Putamen (tissue), 1 donor: ENCODE measurements around the gene CAPN11.
A peak's percentile ranks its signal among the peaks of the same experiment; 100 is the strongest.

ENCODE experiments used
- DNase-seq: peaks from one replicate; pipeline ENCODE4 v3.0.0-alpha.2; 2016; ENCODE audit warnings: low spot score

CAPN11 gene

DNA sequence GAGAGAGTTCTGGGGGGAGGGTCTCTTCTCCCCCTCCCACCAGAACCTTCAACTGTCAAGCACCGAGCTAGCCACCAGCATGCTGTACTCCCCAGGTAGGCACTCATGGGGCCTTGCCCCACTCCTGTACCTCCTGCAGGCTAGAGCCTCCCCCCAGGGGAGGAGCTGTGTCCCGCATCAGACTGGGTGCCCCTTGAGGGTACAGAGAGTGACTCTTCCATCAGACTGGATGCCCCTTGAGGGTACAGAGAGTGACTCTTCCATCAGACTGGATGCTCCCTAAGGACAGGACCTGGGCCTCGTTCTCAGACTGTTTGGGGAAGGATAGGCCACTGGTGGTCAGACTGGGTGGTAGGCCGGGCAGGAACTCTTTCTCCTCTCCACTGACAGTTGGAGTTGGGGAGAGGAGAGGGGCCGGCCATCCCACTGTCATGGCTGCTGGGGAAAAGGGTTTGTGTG is at the start of gene CAPN11:
TSS of gene CAPN11 (plus strand) at position 51 of the 459 bp plus-strand sequence. CDS start at position 80, 29 bp downstream.
- no peak for DNase-seq

DNA sequence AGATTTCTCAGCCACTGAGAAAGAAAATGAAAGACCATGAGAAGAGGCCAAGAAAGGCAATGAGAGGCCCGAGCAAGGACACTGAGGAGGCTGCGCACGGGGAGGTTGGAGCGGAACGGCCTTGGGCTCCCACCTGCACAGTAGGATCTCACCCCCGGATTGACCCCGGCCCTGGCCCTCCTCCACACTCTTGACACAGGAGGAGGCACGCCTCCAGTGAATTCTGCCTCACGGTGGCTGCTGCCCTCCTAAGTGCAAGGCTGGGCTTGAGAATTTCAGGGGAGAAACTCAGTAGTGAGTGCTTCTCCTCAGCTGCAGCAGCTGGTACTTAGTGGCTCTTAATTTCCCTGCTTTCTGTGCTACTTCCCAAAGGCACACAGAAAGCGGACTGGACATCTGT is 49.4 kb upstream of the CAPN11 start:
- DNase-seq = no peak

DNA sequence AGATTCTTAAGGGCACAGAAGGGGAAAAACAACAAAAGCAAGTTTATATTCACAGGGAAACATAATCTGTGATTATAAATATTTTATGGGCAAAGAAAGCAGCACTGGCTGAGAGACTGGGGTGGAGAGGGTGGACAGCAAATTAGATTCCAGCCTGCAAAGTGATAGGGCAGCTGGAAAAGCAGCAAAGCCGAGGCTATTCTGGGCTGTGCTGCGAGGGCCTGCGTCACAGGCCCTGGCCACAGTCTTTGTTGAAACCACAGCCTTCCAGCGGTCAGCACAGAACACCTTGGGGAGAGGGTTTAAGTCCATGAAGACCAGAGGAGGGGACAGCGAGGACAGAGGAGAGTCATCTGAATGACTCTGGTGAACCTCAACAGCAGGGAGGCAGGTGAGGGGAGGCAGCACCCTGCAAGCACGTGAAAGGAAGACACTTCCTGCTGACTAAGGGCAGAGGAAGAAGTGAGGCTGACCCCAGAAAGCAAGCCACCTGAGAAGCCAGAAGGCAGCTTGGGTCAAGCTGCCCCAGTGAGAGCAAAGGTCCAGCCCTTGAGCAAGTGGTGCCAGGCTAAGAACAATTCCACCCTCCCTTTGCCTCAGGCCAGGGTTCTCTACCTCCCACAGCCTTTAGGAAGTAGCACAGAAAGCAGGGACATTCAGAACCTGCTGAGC is 48.5 kb upstream of the CAPN11 start:
- DNase-seq = no peak

DNA sequence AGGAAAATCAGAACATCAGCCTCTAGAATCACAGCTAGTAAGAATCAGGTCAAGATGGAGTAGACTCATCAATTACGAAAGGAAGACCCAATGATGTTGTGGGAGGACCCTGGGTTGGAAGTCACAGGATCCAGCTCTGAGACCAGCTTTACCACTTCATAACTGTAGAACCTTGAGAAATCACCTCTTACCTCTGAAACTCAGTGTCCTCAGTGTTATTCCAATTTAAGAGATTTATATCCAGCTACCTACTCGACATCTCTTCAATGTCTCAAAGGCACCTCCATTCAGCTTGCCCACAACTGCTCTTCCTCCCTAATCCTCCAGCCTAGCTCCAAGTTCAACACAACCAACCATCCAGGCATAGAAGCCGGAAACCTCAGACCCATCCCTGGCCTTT is 47.7 kb upstream of the CAPN11 start:
- no peak for DNase-seq

DNA sequence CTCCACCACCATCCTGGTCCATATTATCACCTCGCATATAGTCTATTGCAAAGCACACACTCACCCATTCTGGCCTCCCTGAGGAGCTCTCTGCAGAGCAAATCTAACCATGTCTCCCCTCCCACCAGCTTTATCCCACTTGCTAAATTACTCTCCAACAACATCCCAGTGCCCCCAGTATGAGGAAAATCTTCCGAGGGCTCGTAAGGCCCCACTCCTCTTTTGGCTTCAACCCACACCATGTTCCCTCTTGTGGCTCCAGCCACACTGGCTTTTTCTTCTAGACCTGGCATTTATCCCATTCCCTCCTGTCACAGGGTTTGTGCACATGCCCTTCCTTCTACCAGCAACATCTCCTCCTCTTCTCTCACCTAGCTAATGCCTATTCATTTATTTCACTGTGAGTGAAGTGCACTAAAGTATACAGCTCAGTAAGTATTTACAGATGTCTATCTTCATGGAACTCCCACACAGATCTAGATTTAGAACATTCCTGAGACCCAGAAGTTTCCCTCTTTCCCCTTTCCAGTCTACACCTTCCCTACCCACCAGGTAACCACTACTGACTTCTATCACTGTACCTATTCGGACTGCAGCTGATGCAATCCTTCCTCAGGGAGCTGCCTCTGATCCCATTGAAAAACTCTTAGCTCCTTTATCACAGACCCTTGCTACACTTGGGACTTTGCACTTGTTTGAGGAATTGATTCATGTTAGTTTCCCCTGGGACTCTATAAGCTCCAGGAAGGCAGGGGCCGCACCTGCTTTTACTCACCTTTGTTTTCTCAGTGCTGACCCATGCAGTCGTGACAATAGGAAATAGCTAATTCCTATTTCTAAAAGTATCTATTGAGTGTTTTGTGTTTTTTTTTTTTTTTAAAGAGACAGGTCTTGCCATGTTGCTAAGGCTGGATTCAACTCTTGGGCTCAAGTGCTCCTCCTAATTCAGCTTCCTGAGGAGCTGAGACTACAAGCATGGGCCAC is 46.9 kb upstream of the CAPN11 start:
- no peak for DNase-seq

DNA sequence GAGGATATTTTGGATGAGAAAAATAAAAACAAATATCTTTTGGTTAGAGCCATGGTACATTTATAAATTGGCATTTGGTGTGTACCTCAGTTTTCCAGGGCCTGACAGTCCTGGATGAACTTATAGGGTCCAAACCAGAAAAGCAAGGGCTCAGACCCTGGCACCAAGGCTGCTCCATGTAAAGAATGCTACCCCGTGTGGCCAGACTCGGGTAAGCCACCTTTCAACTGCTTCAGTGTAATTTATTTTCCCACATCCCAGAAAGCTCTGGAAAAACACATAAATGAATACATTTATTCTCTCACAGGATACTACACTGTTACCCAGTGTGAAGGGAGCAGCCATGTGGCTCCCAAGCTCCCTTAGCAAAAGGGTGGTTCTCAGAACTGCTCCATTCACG is 45.2 kb upstream of the CAPN11 start:
- DNase-seq = no peak

DNA sequence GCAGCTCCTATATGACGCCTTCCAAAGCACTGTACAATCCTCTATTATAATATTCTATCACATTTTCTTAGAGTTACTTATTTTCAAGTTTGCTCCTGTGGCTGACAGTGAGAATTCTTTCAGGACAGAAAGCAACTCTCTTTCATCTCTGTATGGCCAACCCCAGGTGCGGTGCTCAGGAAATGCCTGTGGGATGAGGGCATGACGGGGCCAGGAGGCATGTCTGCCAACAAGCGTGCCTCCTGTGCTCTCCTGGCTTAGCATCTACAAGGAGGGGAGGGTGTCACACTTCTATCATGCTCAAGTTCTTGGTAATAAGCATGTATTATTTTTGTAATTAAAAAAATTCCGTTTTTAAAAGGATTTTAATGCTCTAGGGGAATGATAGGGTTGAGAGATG is 42.8 kb upstream of the CAPN11 start:
- no peak for DNase-seq

DNA sequence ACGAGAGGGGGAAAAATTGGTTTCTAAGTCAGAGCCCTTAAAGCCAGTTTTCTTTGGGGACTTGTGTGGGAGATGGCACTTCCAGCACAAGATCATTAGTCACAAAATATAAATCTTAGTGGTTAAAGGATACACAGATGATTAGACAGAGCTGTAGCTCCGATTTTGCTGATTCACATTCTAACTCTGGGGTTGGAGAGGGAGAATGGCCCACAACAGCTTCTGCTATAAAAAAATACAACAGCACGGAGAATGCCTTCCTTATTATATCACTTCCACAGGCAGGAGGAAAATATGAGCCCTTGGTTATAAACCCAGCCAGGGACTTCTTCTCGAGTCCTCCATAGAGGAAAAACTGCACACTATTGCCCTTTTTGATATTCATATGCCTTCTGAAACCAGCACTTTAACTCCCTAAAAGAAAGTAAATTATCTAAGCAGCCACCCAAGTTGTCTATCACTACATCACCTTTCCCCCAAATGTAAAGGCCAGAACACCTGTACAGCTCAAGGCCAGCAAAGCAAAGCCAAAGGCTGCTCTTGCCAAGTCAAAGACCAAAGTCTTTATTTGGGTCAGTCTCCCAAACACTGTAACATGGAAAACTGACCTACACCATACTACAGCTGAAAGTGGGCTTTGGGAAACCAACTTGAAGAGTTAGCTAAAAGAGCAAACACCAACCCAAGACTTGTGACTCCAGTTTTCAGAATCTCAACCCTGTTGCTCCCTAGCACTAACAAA is 41.8 kb upstream of the CAPN11 start:
- DNase-seq = no peak

DNA sequence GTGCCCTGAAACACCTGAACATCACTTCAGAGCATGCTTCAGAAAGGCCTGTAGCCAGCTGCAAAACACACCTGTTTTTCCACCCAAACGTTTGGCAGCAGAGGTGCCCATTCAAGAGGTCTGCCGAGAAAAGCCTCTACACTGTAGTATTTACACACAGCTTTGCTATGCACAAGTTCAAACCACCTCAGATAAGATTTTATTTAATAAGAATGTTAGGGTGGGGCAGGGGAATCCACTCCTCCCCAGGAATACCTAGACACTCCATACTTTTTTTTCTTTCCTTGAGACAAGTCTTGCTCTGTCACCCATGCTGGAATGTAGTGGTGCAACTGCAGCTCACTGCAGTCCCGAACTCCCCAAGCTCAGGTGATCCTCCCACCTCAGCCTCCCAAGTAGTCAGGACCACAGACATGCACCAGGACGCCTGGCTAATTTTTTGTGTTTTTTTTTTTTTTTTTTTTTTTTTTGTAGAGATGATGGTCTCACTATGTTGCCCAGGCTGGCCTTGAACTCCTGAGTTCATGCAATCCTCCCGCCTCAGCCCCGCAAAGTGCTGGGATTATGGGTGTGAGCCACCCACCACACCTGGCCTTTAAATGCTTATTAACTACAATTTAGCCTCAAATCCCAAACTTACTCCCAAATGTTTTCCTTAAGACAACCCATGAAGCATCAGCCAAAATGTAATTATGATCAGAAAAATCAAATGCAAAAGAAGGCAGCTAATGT is 41.1 kb upstream of the CAPN11 start:
- DNase-seq = no peak

DNA sequence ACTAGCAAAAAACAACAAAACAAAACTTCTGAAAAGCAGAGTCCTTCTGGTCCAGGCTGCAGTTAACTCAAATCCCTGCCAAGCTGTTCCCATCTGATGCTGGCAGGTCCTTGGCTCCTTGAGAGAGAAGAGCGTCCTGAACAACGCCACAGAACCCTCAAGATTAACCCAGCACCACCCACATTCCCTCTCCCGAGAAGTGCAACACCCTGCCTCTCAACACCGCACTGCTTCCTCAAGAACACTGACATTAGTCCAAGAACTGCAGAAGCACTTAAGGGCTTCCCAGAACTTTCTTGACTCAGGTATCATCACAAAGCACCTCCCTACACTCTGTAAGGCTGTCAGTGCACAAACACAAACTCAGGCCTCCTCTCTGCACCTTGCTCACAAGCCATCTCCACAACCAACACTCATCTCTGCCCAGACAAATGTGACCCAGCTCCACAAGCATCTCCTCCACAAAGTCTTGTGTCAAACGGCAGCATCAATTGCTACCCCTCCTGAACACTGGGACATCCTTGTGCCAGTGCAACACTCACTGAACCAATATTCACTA is 38.8 kb upstream of the CAPN11 start:
- peak; percentile 37 for DNase-seq

DNA sequence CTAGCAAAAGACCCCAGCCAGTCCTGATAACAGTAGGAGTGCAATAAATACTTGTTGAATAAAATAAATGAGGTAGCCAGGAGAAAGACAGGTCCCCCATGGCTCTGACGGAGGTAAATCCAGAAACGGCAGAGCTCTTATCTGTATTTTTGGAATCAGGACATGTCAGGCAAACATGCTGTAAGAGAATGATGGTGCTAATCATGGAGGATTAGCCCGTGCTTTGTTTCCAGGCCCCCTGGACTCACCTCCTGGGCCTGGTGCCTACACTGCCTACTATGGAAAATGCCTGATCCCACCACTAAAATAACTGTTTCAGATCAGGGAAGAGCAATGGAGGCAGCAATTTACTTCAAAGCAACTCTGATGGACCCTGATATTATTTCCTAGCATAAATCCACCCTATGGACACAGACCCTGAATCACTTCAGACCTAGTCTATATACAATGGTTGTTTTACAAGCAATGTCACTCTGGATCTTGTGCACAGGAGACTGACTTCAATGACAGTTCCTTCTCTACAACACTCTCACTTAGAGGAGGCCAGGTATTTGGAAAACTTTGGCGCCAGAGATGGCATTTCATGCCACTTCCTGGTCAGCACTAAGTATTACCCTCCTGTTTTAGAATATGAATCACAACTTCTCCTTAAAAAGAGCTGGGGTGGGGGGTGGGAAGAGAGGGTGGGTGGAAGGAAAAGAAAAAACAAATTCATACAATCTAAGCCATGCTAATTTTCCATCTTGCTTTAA is 37.8 kb upstream of the CAPN11 start:
- DNase-seq = no peak

DNA sequence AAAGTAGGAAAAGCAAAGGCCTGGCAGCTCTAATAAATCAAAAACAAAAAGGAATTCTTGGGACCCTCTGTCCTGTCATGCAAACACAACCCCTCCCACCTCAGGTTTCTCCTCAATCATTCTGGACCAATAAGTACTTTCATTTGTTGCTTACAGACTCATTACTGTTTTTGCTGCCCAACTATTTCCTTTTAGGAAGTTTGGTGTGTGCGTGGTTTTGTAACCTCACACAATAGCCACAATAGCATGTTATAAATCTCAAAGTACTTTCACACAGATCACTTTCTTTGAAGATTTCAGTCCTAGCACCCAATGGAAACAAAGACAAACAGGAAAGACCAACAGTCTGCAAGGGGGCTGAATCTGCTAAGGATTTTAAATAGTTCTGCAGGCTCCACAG is 35.8 kb upstream of the CAPN11 start:
- DNase-seq = no peak

DNA sequence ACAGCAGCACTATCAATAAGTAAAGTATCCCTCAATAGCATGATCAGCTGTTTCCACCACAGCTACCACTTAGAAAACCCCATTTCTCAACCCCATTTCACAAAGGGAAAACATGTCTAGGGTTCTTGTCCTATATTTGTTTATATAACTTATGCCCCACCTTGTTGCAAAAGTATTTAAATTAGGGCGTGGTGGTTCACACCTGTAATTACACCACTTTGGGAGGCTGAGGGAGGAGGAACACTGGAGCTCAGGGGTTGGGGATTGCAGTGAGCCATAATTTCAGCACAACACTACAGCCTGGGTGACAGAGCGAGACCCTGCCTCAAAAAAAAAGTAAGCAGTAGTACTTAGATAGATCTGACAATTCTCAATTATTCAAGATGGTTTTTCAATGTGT is 35.1 kb upstream of the CAPN11 start:
- DNase-seq = no peak

DNA sequence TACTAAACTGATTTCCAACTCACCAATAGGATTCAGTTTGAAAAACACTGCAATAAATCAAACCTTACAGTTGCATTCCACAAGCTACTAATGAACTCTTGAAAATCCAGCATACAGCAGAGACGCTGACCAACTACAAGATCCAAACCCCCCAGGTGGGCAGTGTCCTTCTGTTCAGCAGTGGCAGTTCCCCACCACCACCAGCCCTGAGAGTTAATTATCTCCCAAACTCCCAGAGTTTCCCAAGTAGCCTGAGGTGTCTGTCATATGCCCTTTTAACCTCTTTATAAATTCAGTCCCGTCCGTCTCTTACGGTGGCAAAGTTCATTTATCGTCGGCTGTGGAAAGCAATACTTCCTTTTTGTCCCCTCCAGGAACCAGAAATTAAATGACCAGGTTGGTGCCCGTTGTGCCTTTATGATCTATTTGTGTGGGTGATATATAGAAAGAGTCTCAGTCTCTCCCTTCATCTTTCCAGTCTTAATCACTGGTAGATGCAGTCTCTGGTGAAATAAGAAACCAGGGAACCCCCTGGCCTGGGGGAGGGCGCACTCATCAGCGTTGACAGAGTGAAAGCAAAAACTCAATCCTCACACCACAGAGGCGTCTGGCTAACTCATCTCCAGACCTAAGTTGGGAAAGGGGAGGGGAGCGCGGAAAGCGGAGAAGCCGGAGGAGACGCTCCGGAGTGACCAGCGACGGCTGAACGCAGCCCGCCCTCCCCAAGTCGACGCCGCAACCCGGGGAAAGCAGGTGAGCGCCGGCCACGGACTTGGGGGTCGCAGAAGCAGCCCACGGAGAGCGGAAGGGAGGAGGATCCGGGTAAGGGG is 32.1 kb upstream of the CAPN11 start:
- DNase-seq = no peak

DNA sequence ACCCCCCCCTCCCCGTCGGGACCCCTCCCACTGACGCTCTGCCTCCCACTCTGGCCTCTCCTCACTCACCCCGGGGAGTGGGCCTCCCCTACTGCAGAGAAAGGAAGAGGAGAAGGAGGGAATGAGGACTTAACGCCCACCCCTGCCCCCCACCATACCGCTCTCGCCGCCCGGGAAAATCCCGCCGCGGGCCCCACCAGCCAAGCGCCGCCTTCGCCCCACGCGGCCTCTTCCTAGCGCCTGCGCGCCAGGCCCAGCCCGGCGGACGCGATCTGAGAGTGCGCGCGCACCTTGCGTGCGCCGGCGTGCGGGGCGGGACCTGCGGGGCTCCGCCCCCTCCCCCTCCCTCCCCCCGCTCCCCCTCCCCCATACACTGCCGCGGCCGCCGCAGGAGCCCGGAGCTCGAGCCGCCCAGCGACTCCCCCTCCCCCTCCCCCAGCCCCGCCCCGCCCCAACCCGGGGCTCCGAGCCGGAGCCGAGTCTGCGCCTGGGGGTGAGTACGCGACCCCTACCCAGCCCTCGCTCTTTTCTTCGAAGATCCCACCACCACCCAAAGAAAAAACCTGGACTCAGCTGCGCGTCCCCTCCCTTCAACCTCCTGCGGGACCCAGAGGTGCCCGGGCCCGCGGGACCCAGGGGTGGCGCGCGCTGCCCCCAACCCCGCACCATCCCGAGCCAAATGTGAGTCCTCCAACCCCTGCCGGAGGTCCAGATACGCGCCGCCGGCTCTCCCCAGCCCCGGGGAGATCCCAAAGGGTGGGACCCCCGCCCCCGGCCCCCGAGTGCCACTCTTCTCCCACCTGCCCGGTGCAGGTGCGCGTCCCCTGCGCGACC is 31.2 kb upstream of the CAPN11 start, which contains the start of the genes MRPL14 and TMEM63B:
TSS of gene MRPL14 (minus strand) at position 267 of the 834 bp plus-strand sequence. CDS start 10,841 bp downstream, outside the sequence.
TSS of gene TMEM63B (plus strand) at position 369 of the 834 bp plus-strand sequence. CDS start 7,031 bp downstream, outside the sequence.
- DNase-seq = peak; percentile 87

DNA sequence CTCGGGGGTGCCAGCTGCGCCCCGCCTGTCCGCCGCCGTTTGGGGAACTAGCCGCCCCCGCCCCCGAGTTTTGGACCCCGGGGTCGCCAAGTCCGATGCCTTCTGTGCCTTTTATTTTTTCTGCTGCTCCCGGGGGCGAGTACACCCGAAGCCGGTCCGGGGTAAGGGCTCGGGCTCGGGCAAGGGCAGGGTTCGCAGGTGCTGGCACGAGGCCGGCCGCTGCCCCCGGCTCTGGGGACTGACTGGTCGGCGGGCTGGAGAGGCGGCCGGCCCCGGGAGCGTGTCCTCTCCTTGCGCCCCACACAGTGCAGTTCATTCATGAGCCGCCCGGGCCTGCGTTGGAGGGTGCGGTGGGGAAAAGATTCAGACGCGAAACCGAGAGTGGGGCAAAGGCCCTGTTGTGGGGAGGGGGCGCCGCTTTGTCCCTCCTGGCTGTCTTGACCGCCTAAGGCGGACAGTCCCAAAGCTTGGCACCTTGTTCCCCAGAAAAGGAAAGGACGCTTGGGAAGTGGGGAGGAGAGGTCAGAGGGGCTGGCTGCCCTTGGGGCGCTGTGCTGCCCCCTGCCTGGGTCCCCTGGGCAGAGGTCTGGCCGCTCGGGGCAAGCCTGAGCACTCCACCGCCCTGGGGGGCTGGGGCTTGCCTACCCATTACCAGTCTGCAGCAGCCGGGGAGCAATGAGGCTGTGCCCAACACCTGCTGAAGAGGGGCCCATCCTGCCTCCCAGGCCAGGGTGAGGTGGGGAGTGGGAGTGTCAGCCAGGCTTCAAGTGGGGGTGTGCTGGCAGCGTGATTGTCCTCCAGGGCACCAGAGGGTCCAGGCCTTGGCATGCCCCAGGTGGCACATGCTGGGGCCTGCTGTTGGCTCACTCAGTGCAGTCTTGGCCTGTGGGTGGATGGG is 30.4 kb upstream of the CAPN11 start:
- no peak for DNase-seq

DNA sequence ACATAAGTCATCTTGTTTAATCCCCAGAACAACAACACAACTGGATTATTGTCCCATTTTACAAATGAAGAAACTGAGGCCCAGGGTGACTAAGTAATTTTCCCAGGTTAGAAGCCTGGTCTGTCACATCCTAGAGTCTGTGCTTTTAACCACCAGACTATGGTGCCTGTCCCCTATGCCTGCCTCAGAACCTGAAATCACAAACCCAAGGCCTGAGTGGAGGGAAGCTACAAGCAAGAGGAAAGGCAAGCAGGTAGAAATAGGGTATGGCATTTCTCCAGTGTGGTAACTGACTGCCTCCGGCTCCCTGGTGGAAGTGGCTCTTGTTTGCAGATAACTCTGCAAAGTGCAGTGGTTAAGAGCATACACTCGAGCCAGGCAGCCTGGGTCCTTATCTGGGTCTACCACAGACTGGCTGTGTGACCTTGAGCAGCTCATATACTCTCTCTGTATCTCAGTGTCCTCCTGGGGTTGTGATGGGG is 28.7 kb upstream of the CAPN11 start:
- no peak for DNase-seq
